ENCODE data around the gene TIRAP. TPM values are rescaled to one million over a fixed set of nuclear protein-coding genes. Genes with fewer than 3 reads are reported as not detected.
A peak's percentile ranks its signal among the peaks of the same experiment; 100 is the strongest.

Gene TIRAP
- total and polyA plus RNA-seq, 9 of the 15 experiments (the other 6 are each of a cell fraction or from before 2014, with no cell fraction given): 0.60 to 8.7 (median 3.7) TPM

DNA sequence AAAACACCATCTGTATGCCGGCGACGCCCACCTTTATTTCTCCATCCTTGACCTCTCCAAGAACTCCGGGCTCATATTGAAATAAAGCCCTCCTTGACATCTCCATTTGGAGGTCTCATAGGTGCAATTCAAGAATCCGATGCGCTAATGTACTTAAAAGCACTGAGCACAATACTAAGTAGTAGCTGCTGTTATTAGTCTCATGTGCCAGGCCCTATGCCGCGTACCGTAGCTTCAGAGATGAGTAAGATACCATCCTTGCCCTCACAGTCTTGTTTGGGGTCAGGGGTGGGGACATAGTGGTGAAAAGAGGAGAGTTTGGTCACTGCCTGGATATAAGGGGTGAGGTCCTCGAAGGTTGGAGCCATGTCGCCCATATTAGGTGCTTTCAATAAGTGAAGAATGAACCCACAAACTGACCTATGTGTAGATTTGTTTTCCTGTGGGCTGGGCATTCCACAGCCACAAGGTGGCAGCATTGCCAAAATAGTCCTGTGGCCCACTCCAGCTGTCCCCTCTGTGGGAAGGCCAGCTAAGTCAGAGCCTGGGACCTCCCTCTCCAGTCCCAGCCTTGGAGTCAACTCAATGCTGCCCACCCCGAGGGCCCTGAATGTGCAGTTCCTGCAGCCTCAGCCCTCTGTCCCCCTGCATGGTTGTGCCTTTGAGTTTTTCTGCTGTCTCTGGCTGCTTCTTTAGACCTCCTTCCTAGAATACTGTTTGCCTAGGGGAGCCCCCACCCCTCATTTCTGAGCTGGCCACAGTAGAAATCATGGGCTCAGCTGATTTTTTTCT is 27.5 kb downstream of the TIRAP start (continued):
- TF ChIP-seq REST (IDR thresholded peaks at IDR 0.05; ENCODE audit: borderline replicate concordance): peak; percentile 92
- no peak for TF ChIP-seq REST (CRISPR knock-in tag; IDR thresholded peaks at IDR 0.05; ENCODE audit: low read depth)
- no peak for TF ChIP-seq FOS (IDR thresholded peaks at IDR 0.05; ENCODE audit: extremely low read depth, insufficient read length)
- TF ChIP-seq HMG20B (CRISPR knock-in tag; IDR thresholded peaks at IDR 0.05): no peak
- TF ChIP-seq, protein P1, sequence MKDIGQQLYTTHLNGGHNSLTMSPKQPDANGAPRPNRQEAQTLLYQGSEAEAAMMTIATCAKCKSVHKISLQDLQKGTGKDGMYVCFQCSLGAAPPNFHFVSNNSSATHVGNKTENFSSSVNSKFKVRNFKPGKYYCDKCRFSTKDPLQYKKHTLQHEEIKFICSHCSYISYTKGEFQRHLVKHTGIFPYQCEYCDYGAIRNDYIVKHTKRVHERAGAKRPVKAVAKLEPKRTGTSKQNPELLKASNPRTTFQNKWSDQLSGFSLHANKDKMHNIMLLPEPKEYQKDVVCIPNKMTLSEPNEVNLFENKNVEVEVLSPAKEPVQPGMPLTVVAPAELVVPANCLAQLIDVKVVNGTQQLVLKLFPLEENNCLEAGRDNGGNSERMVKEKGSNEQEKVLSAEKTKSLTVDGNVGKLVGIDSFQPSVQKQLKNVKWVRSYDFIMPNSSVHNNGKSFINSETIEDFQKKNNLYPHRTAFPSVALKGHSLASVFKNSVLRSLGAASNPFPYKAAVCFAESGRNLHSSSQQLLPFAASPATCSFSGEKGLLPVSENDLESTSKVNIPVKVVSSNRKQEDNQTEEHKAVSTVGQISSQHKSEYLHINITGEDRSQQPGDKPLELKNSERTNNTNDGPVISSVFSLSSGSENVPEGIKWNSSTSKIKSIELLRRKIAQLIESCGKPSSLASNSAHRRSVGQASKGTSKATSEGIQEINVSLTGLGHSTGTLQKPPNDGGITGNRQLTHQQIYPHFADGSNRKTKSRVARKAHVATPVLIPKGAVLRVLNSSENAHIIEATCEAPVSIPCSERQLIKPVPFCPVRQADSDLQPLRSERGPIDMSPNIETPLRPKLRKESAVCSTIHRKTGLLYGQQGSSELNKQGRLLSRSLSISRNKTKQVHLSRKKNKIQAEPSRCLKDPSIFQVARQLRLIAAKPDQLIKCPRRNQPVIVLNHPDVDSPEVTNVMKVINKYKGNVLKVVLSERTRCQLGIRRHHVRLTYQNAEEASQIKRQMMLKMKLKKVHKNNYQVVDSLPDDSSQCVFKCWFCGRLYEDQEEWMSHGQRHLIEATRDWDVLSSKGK (CRISPR knock-in tag; IDR thresholded peaks at IDR 0.05): no peak
- TF ChIP-seq PTTG1 (tag; IDR thresholded peaks at IDR 0.05; ENCODE audit: low read depth): no peak
- TF ChIP-seq SIRT6 (IDR thresholded peaks at IDR 0.05; ENCODE audit: low read depth, low read length): no peak
- no peak for TF ChIP-seq HMGN3 (IDR thresholded peaks at IDR 0.05; ENCODE audit: borderline replicate concordance, extremely low read depth, insufficient read length, low read depth, low read length)
- no peak for TF ChIP-seq ZC3H4 (CRISPR knock-in tag; IDR thresholded peaks at IDR 0.05; ENCODE audit: borderline replicate concordance)
- TF ChIP-seq TCFL5 (CRISPR knock-in tag; conservative IDR thresholded peaks at IDR 0.05): no peak
- peak; percentile 89 for TF ChIP-seq SMC3 (conservative IDR thresholded peaks at IDR 0.05; ENCODE audit: insufficient read depth, low read depth, low read length)

Measured in K562 (cell line).